ENCODE data around the gene DNAJA4.

Gene DNAJA4

DNA sequence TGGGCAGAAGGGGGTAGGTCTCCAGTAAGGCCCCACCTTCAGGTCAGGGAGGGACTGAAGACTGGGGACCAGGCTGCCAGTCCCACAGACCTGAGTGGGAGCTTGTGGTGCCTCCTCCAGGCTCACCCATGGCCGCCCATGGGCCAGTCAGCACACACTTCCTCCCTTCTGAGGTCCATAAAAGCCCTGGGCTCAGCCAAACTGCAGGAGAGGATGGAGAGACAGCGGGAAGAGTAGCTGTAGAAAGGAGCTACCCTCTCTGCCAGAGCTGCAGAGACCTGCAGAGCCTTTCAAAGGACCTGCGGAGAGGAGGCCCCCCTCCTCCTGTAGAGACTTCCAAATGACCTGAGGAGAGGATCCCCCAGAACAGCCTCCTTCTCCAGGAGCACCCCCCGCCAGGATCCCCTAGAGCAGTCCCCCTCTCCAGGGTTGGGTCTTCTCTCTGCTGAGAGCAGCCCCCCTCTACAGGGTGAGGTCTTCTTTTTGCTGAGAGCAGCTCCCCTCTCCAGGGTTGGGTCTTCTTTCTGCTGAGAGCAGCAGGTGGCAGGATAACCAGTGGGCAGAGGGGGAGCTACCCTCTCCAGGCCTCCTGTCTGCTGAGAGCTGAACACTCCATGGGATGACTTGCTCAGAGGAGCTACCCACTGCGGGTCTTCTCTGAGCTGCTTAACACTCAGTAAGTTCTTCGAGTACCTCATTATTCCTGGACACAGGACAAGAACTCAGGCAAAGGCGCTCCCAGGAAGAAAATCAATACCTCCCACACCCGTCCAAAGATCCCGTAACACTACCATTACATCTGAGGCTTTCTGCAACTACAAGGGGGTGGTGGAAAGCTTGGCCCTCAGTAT is 40.1 kb downstream of the DNAJA4 start:
- DNase-seq (ENCODE audit: extremely low read depth, low read depth) = no peak
- TF ChIP-seq, protein P1, sequence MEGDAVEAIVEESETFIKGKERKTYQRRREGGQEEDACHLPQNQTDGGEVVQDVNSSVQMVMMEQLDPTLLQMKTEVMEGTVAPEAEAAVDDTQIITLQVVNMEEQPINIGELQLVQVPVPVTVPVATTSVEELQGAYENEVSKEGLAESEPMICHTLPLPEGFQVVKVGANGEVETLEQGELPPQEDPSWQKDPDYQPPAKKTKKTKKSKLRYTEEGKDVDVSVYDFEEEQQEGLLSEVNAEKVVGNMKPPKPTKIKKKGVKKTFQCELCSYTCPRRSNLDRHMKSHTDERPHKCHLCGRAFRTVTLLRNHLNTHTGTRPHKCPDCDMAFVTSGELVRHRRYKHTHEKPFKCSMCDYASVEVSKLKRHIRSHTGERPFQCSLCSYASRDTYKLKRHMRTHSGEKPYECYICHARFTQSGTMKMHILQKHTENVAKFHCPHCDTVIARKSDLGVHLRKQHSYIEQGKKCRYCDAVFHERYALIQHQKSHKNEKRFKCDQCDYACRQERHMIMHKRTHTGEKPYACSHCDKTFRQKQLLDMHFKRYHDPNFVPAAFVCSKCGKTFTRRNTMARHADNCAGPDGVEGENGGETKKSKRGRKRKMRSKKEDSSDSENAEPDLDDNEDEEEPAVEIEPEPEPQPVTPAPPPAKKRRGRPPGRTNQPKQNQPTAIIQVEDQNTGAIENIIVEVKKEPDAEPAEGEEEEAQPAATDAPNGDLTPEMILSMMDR (IDR thresholded peaks at IDR 0.05; ENCODE audit: low read depth, low read length, missing control alignments) = no peak
- no peak overlapping the region for H3K4me3 ChIP-seq (replicated peaks; ENCODE audit: low read depth, low read length)

DNA sequence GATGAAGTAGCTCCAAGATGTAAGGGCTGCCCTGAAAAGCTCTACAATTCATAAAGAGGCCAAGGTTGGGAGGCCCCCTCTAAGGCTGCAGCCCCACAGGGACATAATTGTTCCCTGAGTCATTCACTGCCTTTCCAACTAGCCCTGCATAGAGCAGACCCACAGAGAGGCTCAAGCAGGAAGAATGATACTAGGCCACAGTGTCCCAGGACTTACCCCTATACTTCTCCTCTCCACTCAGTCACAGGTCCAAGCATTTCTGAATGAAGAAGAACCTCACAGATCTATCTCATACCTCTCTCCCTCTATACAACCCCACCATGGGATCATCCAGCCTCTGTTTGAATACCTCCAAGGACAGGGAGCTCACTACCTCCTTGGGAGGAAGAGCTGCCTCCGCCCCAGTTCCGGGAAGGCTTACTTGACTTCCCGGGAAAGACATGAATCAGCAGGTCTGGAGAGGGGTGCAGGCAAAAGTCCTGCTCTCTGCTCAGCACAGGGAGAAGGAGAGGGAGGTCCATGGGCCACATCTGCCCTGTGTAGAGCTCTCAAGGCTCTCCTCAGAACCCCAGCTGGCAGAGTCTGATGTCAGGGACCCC is 41.9 kb downstream of the DNAJA4 start:
- TF ChIP-seq, protein P1 (IDR thresholded peaks at IDR 0.05; ENCODE audit: low read depth, low read length, missing control alignments) = no peak
- no peak for DNase-seq (ENCODE audit: extremely low read depth, low read depth)
- no peak overlapping the region for H3K4me3 ChIP-seq (replicated peaks; ENCODE audit: low read depth, low read length)

DNA sequence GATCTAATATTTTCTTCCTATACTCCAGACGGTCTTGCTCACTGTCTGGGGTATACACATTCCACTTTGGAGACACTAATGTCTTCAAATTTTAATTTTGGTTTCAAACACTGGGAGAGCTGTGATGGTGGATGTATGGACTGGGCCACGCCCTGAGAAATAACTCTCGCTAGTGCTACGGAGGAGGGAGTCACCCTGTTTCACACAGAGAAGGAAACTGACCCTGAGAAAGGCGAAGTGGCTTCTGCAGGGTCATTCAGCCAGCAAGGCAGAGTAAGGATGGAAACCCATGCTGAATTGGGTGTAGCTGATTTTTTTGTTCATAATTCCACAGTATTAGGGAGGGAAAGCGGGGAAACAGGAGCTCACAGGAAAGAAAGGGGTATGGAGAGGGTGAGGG is 43.6 kb downstream of the DNAJA4 start:
- TF ChIP-seq, protein P1 (IDR thresholded peaks at IDR 0.05; ENCODE audit: low read depth, low read length, missing control alignments) = no peak
- DNase-seq (ENCODE audit: extremely low read depth, low read depth) = no peak
- no peak overlapping the region for H3K4me3 ChIP-seq (replicated peaks; ENCODE audit: low read depth, low read length)

DNA sequence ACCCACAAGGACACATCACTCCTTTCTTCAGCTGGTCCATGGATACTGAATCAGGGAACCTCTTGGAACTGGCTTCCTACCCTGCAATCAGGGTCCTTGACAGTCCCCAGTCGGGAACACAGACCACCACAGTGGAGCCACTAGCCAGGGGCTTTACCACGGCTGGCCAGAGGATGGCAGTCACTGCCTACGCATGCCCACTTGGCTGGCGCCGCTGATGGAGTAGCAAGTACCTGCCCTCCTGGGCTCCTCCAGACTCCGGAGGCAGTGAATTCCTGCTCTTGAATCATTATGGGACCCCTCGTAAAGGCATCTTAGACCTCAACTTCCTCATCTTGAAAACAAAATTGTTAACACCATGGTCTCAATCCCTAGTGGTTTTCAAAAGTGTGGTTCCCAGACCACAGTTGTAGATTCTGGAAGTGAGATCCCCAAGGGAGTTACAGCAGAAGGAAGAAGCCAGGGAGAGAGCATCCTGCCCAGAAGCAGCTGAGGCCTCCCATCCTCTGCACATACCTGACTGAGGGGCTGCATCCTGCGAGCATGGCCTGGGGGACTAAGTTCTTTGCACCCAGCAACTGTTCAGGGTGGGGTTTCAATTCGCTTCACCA is 44.2 kb downstream of the DNAJA4 start:
- TF ChIP-seq, protein P1 (IDR thresholded peaks at IDR 0.05; ENCODE audit: low read depth, low read length, missing control alignments) = peak; percentile 95
- no peak overlapping the region for H3K4me3 ChIP-seq (replicated peaks; ENCODE audit: low read depth, low read length)
- DNase-seq (ENCODE audit: extremely low read depth, low read depth) = no peak

DNA sequence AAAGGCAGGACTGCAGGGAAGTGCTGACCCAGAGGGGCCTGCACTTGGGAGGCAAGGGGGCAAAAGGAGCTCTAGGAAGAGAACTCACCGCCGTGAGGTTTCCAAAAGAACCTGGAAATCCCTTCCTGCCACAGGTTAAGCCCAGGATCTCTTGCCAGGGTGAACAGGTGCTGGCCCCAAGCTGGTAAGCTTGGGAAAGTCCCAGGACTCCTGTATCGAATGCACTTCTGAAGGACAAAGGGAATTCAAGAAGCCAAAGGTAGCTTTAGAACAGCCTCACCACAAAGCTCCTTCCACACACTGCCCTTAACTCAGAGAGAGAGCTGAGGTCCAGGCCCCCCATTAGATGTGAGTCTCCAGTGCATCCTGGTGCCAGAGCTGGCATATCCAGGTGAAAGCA is 46.9 kb downstream of the DNAJA4 start:
- TF ChIP-seq, protein P1 (IDR thresholded peaks at IDR 0.05; ENCODE audit: low read depth, low read length, missing control alignments) = no peak
- no peak overlapping the region for H3K4me3 ChIP-seq (replicated peaks; ENCODE audit: low read depth, low read length)
- no peak for DNase-seq (ENCODE audit: extremely low read depth, low read depth)

DNA sequence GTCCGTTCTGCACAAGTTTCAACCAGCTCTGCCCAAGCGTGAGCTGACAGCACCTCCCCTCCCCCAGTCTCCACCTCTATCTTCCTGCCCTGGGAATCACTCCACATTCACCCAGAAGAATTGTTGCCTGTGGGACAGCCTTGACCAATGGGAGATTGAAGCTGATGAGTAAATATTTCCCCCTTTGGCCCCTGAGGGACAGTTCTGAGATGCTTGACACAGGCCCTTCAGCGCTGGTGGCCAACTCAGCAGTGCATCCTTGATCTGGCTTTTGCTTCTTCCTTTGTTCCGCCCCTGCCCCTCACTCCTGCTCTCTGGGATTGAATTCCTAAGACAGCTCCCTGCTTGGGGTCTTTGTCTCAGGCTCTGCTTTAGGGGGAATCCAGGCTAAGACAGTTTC is 48.2 kb downstream of the DNAJA4 start:
- no peak overlapping the region for H3K4me3 ChIP-seq (replicated peaks; ENCODE audit: low read depth, low read length)
- DNase-seq (ENCODE audit: extremely low read depth, low read depth) = no peak
- TF ChIP-seq, protein P1 (IDR thresholded peaks at IDR 0.05; ENCODE audit: low read depth, low read length, missing control alignments) = no peak

Data from HFF-Myc (cell line).